DMS153 treated with DMSO at 0.1 percent for 48 hours (cell line): ENCODE measurements around the gene KIF3A.

Experiments used
- DNase-seq: peaks from one replicate; lab custom pipeline; 2025; ENCODE audit not compliant: unreplicated experiment; lab: John Stamatoyannopoulos, UW

KIF3A gene

DNA sequence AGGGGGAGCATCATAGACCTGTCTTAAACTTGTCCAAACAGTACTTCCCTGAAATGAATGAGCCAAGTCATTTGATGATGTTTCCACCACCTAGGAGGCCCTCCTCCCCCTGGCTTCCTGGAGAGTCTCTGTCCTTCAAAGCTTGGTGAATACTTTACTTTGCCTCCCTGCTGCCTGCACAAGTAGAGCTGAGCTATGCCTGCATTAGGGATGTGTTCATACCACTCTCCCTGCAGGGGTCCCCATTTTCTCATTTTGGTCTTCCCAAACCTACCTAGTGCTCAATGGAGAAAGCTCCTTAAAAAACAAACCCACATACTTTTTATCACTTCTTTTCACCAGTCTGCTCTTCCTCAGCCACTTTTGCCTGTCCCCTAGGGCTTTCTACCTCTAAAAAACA, 17.6 kb upstream of the KIF3A start:
- DNase-seq: no peak

DNA sequence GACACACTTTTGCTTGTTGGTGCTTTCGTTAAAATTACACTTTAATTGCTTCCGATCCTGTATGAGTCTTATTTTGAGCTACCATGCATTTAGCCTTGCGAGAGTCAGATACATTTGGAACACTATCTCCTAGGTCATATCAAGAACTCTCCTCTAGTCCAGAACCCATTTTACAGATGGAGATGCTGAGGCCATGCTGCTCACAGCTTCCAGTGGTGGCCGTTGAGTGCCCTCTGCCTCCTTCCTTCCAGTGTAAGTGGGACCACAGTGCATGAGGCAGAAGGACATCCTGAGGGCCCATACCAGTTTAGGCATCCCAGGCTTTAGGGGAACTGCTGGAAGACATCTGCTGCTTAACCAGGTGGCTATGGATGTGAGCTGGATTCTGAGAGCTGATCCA, 16.8 kb upstream of the KIF3A start:
- DNase-seq: no peak

DNA sequence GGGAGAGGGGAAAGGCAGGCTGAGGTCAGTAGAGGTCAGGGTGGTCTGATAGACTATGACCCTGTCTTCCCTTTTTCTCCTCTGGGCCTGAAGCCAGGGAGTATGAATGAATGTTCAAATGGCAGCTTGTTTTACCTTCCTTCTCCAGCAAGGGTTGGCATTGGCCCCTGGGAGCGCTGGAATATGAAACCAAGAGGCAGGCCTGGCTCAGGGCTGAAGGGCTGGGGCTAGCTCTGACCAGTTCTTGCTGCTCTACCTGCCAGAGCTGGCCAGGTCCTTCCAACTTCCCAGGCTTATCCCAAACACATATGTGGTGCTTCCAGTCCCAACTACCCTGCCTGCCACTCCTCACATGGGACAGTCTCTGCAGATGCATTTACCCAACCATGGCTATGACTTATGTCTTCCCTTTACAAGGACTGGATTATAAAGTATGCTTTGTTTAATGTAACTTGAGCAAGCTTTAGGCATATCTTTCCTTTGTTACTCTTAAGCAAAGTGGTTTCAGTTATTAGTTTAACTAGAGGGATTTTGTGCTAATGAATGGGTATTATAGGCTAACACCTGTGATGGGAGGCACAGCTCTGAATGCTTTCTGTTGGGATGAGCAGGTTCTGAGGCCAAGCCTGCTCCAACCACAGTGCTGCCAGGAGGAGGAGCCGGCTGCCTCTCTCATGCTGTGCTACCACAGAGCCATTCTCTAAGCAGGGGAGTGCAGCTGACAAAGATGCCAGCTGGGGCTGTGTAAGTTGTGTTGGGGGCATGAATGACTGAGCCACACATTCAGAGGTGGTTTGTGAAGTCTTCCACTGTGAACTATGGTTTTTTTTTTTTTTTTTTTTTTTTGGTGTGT, 16.0 kb upstream of the KIF3A start:
- DNase-seq: no peak

DNA sequence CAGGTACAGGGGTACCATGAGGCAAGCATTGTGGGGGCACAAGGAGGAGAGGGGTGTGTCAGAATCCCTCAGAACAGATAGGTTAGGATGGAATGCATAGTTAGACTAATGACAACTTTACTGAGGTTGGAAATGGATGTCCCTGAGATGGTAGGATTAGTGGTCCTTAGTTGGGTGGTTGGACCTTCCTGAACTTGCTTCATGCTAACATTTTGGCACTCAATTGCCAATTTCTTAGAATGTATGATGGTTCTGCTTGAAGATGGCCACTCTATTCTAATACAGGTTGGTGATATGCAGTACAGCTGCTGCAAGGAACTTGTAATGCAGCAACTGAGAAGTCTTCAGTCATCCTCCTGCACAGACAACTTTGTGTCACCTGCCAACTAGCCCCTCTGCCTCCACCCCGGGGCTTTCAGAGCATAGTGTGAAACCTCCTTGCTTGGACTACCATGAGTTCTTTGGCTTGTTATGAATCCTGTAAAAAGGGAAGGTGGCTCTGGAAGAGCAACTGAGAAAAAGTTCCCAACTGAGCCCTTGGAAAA, 15.3 kb upstream of the KIF3A start:
- no peak for DNase-seq

DNA sequence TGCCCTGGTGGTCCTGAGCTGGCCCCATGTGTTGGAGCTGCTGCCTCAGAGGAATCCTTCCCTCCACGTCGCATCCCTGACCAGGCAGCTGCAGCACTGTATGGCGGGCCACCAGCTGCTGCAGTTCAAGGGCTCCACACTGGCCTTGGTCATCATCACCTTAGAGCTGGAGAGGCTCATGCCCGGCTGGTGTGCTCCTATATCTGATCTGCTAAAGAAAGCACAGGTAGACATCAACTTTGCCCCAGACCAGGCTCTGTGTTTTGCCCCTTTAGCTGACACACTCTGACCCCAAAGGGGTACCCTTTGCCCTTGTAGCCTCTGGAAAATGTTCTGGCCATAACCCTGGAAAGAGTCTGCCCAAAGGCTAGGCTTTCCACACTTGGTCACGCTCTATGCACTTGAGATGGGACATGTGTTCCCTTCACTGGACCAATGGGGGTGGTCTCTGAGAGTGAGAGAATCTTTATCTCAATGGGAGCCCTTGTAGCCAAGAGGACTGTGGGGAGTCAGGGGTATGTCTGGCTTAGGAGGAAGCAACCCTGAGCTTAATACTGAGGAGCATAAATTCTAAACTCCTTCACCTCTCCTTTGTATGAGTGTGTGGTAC, 14.7 kb upstream of the KIF3A start:
- no peak for DNase-seq

DNA sequence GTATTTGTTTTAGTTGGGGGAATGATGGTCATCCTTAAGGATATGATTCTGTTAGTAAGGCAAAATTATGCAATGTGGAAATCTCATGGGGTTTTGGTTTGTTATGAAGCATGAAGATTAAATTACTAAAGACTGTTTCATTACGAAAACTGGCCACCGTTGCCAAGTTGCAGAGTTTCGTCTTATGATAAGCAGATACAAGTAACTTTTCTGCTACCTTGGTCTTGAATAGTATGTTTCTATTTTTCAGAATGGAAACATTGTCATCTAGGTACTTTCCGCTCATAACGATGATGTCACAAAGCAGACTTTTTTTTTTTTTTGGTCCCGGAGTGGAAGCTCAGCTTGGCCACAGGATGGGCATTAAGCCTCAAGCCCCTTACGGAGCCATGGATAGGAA, 14.1 kb upstream of the KIF3A start:
- no peak for DNase-seq

DNA sequence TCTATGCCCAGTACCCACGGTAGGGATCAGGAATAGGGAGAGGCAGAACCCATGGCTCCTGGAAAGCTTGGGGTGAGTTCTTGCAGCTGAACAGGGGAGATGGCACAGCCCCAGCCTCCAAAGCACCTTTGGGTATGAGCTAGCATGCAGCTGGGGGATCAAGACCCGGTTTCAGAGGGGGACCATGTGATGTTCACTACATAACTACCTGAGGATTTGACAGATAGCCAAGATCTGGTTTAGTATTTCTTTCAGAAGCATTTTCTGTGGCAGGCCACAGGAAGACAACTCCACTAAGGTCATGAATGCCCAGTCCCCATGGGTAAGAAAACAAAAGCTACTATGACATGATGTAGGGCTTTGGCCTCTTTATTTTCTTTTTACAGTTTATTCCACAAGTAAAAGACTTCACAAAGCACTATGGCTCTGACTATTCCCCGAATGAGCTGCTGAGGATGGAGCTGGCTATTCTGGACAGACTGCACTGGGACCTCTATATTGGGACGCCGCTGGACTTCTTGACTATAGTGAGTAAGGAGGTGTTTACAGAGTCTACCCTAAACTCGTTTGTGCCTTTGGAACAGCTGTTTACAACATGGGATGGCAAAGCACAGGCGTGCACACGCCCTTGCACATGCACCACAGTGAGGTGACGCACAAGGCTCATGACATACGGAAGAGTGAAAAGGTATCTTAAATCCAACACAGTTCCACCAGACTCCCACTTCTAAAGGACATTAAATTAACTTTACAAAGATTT, 13.3 kb upstream of the KIF3A start:
- no peak for DNase-seq

DNA sequence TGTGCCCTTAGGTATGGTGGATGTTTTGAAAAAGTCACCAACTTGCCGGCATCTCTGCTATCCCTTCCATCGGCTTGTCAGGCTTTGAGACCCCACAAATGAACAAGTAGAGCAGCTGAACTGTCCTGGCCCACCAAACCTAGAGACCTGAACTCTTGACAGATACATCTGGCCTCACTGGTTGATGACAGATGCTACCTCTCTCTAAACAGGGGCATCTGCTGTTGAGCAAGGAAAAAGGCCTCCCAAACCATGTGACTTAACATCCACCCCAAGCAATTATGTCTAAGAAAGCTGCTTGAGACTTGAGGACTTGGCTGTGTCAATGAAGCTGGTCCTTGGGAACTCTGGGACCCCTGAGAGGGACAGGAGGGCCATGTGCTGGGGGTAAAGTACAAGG, 12.2 kb upstream of the KIF3A start:
- no peak for DNase-seq

DNA sequence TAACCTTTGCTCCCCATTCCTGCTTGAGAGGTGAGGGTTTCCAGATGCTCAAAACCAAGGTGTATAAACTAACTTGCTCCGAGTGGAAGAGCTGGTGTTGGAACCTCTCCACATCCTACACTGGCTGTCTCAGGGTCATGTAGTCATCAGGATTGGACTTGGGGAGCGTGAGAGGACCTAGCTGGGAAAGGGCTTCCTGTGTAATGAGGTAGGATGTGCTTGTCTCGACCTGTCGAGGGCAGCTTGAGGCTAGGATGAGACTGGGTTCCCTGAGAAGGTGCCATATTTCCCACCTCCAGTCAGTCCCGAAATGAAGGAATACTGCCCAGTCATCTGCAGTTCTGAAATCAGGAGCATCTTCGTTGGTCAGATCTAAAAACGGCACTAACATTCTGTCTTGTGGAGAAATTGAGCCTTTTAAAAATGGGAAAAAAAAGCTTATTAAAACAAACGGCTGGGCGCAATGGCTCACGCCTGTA, 11.2 kb upstream of the KIF3A start:
- DNase-seq: no peak

DNA sequence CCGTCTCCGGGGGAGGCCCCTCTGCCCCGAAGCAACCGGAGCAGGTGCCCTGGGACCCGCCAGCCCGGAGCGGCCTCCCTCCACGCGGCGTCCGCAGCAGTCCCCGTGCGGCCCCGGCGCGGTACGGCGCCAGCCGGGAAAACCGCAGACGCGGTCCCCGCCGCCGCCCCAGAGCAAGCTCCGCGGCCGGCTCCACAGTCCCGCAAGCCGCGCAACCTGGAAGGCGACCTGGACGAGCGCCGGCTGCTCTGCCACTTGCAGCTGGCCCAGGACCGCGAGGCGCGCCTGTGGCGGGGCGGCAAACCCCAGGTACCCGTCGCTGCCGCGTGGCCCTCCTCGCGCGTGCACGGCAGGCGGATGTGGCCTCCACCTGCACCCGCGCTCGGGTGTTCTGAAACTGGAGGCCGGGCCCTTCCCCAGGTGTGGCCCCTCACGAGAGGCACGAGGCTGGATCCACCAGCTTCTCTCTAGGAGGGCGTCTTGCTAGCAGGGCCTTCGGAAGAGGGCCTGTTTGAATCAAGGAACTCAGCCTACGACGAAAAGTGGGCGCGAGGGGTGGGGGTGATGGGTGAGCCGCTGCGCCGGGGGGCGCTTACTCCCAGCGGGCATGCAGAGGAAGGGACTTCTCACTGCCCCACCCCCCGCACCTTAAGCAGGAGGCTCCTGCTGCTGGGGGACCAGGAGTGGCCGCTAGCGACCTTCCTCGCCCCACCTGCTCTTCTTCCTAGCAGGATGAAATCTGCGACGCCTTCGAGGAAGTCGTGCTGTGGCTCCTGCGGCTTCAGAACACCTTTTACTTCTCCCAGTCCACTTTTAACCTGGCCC, 10.5 kb upstream of the KIF3A start:
- no peak for DNase-seq

DNA sequence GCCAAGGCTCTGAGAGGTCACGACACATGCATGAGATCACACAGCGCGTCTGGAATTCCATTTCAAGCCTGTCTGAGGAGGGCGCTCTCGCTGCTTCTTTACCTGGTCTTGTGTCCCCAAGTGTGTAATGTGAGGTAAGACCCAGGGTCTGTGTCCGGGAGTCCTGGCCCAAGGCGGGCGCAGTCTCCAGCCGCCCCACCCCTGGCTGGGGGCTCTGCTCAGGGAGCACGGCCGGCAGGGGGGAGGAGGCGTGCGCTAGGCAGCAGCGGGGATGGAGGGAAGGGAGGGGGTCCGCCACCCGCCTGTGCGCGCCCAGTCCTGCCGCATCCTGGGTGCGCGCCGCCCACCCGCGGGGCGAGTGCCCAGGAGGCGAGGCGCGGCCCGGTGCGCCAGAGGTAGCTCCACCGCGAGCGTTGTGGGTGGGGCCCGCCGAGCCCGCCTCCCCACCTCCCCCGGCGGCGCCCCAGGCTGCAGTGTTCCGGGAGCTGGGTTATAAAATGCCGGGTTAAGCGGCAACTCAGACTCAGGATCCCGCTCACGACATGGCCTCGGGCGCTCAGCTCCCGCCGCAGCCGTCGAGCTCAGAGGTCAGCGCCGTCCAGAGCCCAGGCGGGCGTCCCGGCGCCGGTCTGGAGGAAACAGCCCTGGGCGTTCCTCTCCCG, 9.7 kb upstream of the KIF3A start, which contains the start of gene CCNI2:
TSS of gene CCNI2 (plus strand) at position 473 of the 662 bp plus-strand sequence. CDS start at position 543, 70 bp downstream.
- no peak for DNase-seq

DNA sequence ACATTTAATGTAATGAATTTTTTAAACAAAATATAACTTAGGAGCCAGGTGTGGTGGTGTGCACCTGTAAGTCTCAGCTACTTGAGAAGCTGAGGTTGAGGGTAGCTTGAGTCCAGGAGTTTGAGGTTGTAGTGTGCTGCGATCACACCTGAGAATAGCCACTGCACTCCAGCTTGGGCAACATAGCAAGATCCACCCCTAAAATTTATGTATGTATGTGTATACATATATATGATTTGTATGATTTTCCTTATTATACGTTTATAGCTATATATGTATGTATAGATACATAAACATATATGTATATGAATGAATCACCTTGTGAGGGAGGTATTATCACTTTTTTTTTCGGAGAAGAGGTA, 9.2 kb upstream of the KIF3A start:
- no peak for DNase-seq

DNA sequence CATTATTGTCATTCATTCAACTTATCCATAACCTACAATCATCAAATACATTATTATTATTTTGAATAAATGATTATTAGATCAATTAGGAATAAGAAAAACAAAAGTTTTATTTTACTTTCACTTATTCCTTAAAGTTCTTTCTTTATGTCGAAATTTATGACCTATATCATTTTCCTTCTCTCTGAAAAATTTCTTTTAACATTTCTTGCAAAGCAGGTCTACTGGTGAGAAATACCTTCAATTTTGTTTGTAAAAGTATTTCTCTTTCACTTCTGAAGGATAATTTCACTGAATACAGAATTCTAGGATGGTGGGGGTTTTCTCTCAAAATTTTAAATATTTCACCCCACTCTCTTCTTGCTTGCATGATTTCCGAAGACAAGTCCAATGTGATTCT, 7.3 kb upstream of the KIF3A start:
- DNase-seq: no peak

DNA sequence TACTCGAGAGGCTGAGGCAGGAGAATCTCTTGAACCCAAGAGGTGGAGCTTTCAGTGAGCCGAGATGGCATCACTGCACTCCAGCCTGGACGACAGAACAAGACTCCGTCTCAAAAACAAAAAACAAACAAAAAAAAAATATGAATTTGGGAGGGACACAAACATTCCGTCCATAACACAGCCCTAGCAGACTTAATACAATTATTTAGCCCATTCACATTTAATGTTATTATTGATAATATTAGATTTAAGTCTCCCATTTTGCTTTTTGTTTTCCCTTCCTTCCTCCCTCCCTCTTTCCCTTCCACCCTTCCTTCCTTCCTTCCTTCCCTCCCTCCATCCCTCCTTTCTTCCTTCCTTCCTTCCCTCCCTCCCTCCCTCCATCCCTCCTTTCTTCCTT, 5.3 kb upstream of the KIF3A start:
- no peak for DNase-seq

DNA sequence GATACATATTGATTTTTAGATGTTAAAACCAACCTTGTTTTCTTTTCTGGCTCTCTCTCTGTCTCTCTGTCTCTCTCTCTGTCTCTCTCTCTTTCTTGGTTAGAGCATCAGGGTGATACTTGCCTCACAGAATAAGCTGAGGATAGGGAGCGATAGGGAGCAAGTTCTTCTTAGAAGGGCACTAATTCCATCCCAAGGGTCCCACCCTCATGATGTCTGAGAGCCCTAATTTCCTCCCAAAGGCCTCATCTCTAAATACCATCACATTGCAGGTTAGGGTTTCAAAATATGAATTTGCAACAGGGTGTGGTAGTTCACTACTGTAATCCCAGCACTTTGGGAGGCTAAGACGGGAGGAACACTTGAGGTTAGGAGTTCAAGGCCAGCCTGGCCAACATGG, 4.8 kb upstream of the KIF3A start:
- no peak for DNase-seq

DNA sequence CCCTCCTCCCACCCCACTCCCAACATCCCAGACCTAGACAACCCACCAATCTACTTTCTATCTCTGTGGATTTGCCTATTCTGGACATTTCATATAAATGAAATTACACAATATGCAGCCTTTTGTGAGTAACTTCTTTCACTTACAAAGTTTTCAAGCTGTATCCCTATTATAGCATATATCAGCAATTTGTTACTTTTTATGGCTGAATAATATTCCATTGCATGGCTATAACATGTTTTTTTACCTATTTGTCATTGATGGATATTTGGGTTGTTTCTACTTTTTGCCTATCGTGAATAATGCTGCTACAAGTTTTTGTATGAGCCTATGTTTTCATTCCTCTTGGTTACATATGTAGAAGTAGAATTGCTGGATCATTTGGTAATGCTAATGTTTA, 1.9 kb upstream of the KIF3A start:
- no peak for DNase-seq

DNA sequence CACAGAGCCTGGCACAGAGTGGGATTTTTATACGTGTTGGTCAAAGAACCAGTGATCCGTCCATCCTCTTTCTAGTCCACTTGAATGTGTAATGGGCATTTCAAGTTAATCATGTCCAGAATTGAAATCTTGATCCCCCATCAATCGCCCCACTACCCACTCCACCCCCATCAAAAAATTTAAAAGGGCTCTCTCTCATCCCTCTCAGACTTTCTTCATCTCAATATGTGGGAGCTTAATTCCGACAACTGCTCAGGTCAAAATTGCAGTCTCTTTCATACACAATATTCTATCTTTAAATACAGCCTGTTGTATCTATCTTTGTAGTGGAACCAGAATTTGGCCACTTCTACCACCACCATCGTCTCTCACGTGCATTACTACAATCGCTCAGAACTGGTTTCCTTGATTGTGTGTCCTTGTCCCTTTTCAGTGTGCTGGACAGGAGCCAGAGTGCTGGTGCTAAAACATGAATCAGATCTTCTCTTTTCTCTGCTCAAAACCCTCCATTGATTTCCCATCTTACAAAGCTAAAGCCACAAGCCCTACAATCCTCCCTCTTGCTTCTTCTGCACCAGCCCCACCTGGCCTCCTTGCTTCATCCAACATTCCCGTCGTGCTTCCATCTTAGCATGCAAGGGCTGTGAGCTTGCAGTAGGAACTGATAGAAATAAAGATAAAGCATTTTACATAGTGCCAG, 786 bp upstream of the KIF3A start:
- no peak for DNase-seq

DNA sequence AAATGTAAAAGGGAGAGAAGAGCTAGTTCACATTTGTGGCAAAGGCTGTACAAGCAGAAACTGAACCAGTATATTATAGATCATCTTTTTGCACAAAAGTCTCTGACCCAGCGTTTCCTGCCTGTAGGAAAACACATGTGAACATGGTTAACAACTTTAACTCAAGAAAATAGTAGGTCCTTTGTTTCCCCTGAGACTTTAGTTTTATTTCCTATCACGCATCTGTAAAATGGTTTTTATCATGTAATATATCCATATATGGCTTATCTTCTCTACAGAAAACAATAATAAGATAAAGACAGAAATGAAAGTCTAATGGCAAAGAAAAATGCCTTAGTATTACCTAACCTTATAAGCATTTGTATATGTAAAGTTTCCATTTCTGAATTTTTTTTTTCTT, 2.7 kb downstream of the KIF3A start:
- DNase-seq: no peak

DNA sequence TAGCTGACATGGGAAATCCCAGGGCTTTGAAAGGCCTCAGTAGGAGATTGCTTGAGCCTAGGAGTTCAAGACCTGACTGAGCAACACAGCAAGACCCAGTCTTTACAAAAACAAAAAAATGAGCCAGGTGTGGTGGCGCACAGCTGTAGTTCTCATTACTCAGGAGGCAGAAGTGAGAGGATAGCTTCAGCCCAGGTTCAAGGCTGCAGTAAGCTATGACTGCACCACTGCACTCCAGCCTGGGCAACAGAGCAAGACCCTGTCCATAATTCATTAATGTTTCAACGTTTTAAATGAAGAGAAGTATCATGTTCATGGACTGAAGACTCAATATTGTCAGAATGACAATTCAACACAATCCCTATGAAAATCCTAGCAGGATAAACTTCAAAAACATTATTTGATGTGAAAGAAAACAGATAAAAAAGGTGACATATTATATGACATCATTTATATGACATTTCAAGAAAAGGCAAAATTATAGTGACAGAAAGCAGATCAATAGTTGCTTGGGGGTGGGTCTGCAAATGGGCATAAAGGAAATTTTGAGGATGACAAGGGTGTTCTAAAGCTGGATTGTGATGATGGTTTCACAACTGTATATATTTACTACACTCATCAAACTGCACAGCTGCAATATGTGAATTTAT, 3.7 kb downstream of the KIF3A start:
- no peak for DNase-seq
